HG03469 (cell line): ENCODE results near the gene AATK.
"Not testable (repeated sequence)": the region's sequence is repeated elsewhere in the genome, so short reads cannot be mapped to it uniquely, and the experiment has no call there.

ENCODE experiments used
- ATAC-seq: cut with Tn5 transposase; IDR thresholded peaks from one replicate; pipeline ENCODE4 v1.9.1; 2021; ENCODE audit warnings: mild to moderate bottlenecking, moderate library complexity, moderate number of reproducible peaks; ENCODE audit not compliant: unreplicated experiment

AATK gene

GRCh38 chr17:81080019-81080418 lies 86.0 kb downstream of the AATK start:
- no peak for ATAC-seq

GRCh38 chr17:81078026-81078913 lies 87.8 kb downstream of the AATK start:
- ATAC-seq, result not testable (repeated sequence)

- no peak for ATAC-seq
Measured at GRCh38 chr17:81076141-81076679, 89.8 kb downstream of the AATK start.

- no peak for ATAC-seq
Measured at GRCh38 chr17:81075307-81075706, 90.7 kb downstream of the AATK start.

- no peak for ATAC-seq
Measured at GRCh38 chr17:81074875-81075274, 91.1 kb downstream of the AATK start.

GRCh38 chr17:81073967-81074839 lies 91.8 kb downstream of the AATK start:
- no peak for ATAC-seq

GRCh38 chr17:81071761-81072741 lies 94.0 kb downstream of the AATK start:
- ATAC-seq, result no peak

- no peak for ATAC-seq
Measured at GRCh38 chr17:81070541-81071246, 95.3 kb downstream of the AATK start.

GRCh38 chr17:81069135-81069645 lies 96.8 kb downstream of the AATK start:
- ATAC-seq, result no peak

- no peak for ATAC-seq
Measured at GRCh38 chr17:81068411-81069134, 97.4 kb downstream of the AATK start.

GRCh38 chr17:81067391-81067811 lies 98.6 kb downstream of the AATK start:
- ATAC-seq, result no peak
